IMR-90 (cell line): ENCODE data around the gene PLD3. TPM values are rescaled to one million over a fixed set of nuclear protein-coding genes. Genes with fewer than 3 reads are reported as not detected.

Experiments
- ATAC-seq: fragments of 200-7000 bp; cut with Tn5 transposase; 2 replicates; pipeline ENCODE4 v1.9.1; 2020; ENCODE audit warnings: low read depth, mild to moderate bottlenecking, moderate library complexity
- BruUV-seq: library from RNA; stranded (reverse); fragments of 400-500 nt; replicated peaks from 2 replicates; lab custom pipeline; 2021; lab: Mats Ljungman, UMichigan
- CTCF ChIA-PET: fragments of 300-600 bp; formaldehyde crosslinking; extraction: SDS; loops from one replicate; lab custom pipeline; 2021; ENCODE audit warnings: antibody characterized with exemption; lab: Yijun Ruan, JAX
- POLR2A ChIA-PET: fragments of 300-600 bp; sonication (Branson Sonifier 250); formaldehyde crosslinking; loops from one replicate; lab custom pipeline; 2022; ENCODE audit warnings: antibody characterized with exemption; ENCODE audit not compliant: unreplicated experiment; lab: Charles Lee
- DNase-seq: peaks from one replicate; pipeline ENCODE4 v3.0.0; 2013
- H2AFZ ChIP-seq: replicated peaks from 2 replicates; pipeline ENCODE3; 2013; ENCODE audit warnings: low read length, mild to moderate bottlenecking; ENCODE audit not compliant: poor library complexity
- H2AK5ac ChIP-seq: 2 replicates; pipeline ENCODE4 v1.6.1; 2013; ENCODE audit warnings: low read depth, low read length, inconsistent platforms
- H2AK9ac ChIP-seq: replicated peaks from 2 replicates; pipeline ENCODE3; 2013; ENCODE audit warnings: mild to moderate bottlenecking, low read depth, low read length, moderate library complexity; ENCODE audit not compliant: poor library complexity
- H2BK120ac ChIP-seq: 2 replicates; pipeline ENCODE4 v1.6.1; 2013; ENCODE audit warnings: low read depth, low read length, inconsistent platforms
- H2BK15ac ChIP-seq: 3 replicates; pipeline ENCODE4 v1.6.1; 2013; ENCODE audit warnings: low read depth, low read length, inconsistent platforms
- H2BK20ac ChIP-seq: 2 replicates; pipeline ENCODE4 v1.6.1; 2013; ENCODE audit warnings: low read depth, mild to moderate bottlenecking, inconsistent platforms, low read length, moderate library complexity
- H2BK5ac ChIP-seq: 2 replicates; pipeline ENCODE4 v1.6.1; 2013; ENCODE audit warnings: mild to moderate bottlenecking, low read depth, low read length, inconsistent platforms; ENCODE audit not compliant: poor library complexity, severe bottlenecking
- H3K14ac ChIP-seq: replicated peaks from 2 replicates; pipeline ENCODE4 v1.6.1; 2013; ENCODE audit warnings: low read depth, low read length, inconsistent platforms
- H3K18ac ChIP-seq: 2 replicates; pipeline ENCODE4 v1.6.1; 2013; ENCODE audit warnings: low read depth, low read length, control low read depth
- H3K23ac ChIP-seq: 2 replicates; pipeline ENCODE4 v1.6.1; 2013; ENCODE audit warnings: low read depth, low read length, inconsistent platforms
- H3K27ac ChIP-seq: 2 replicates; pipeline ENCODE4 v1.5.1; 2013; ENCODE audit warnings: mild to moderate bottlenecking, control low read depth, low read length; ENCODE audit not compliant: insufficient read depth
- H3K27me3 ChIP-seq: 2 replicates; pipeline ENCODE4 v1.6.1; 2013; ENCODE audit warnings: low read length; ENCODE audit not compliant: control insufficient read depth, insufficient read depth
- H3K36me3 ChIP-seq: 2 replicates; pipeline ENCODE4 v1.6.1; 2013; ENCODE audit warnings: low read length, mixed read lengths; ENCODE audit not compliant: control insufficient read depth, insufficient read depth
- H3K4ac ChIP-seq: 2 replicates; pipeline ENCODE4 v1.6.1; 2013; ENCODE audit warnings: low read depth, low read length, inconsistent platforms
- H3K4me1 ChIP-seq: 2 replicates; pipeline ENCODE4 v1.6.1; 2013; ENCODE audit warnings: low read length, mixed read lengths; ENCODE audit not compliant: control insufficient read depth, insufficient read depth
- H3K4me2 ChIP-seq: 2 replicates; pipeline ENCODE4 v1.6.1; 2013; ENCODE audit warnings: low read depth, mild to moderate bottlenecking, control low read depth, low read length, moderate library complexity
- H3K4me3 ChIP-seq: 2 replicates; pipeline ENCODE4 v1.5.1; 2013; ENCODE audit warnings: low read depth, mild to moderate bottlenecking, control low read depth, low read length, moderate library complexity; ENCODE audit not compliant: insufficient read depth
- H3K56ac ChIP-seq: 2 replicates; pipeline ENCODE4 v1.6.1; 2013; ENCODE audit warnings: low read length, inconsistent platforms; ENCODE audit not compliant: insufficient read depth; ENCODE audit errors: extremely low read depth
- H3K79me1 ChIP-seq, 2 experiments: 2 replicates each; pipeline ENCODE4 v1.6.1; 2013; ENCODE audit warnings: low read length in 2 of 2, inconsistent platforms in 1 of 2, low read depth in 1 of 2
- H3K9ac ChIP-seq: 2 replicates; pipeline ENCODE4 v1.6.1; 2013; ENCODE audit warnings: low read depth, low read length, control low read depth
- H3K9me1 ChIP-seq: 2 replicates; pipeline ENCODE4 v1.6.1; 2013; ENCODE audit warnings: low read length, inconsistent platforms; ENCODE audit not compliant: insufficient read depth
- H3K9me3 ChIP-seq: 2 replicates; pipeline ENCODE4 v1.6.1; 2013; ENCODE audit warnings: low read length; ENCODE audit not compliant: control insufficient read depth, insufficient read depth
- H4K20me1 ChIP-seq: 2 replicates; pipeline ENCODE4 v1.6.1; 2013; ENCODE audit warnings: low read length, inconsistent platforms; ENCODE audit not compliant: insufficient read depth
- H4K5ac ChIP-seq: 2 replicates; pipeline ENCODE4 v1.6.1; 2013; ENCODE audit warnings: mild to moderate bottlenecking, low read depth, low read length, control low read depth
- H4K8ac ChIP-seq, 2 experiments: 2 replicates each; pipeline ENCODE4 v1.6.1; 2013; ENCODE audit warnings: low read depth in 2 of 2, low read length in 2 of 2, control low read depth in 1 of 2, inconsistent platforms in 1 of 2
- H4K91ac ChIP-seq: 2 replicates; pipeline ENCODE4 v1.6.1; 2013; ENCODE audit warnings: low read depth, low read length, inconsistent platforms; ENCODE audit not compliant: insufficient read depth
- MXI1 ChIP-seq: IDR thresholded peaks from 2 replicates; pipeline ENCODE4 v1.6.1; 2012; ENCODE audit warnings: low read depth, mild to moderate bottlenecking, low read length, moderate library complexity, borderline replicate concordance
- NFE2L2 ChIP-seq: fragments of 150-350 bp; IDR thresholded peaks from 2 replicates; pipeline ENCODE4 v1.6.1; 2016; ENCODE audit warnings: low read depth, mild to moderate bottlenecking, low read length
- RAD21 ChIP-seq: IDR thresholded peaks from 2 replicates; pipeline ENCODE4 v1.6.1; 2012; ENCODE audit warnings: low read length, improper control_type of control experiment
- SMC3 ChIP-seq: fragments of 150-350 bp; IDR thresholded peaks from 2 replicates; pipeline ENCODE4 v1.6.1; 2016; ENCODE audit warnings: low read depth, mild to moderate bottlenecking, antibody characterized with exemption, low read length, moderate library complexity
- WGBS, 2 experiments: methylation state at CpG; one replicate each; pipeline versions ENCODE4 v1.1.5 to v1.1.7; 2013; ENCODE audit warnings: missing lambda C conversion rate in 2 of 2; ENCODE audit not compliant: insufficient read length in 1 of 2; ENCODE audit errors: extremely low coverage in 2 of 2; 5-methylcytosine and 5-hydroxymethylcytosine counted together
- dilution Hi-C: fragments of 300-500 bp; cut with HindIII; formaldehyde crosslinking; loops from one replicate; pipeline ENCODE4 v1.14.3; 2018; ENCODE audit warnings: low sequenced_read_pairs; ENCODE audit not compliant: unreplicated experiment
- in situ Hi-C: fragments of 300-500 bp; cut with MboI; formaldehyde crosslinking; loops from 3 replicates; pipeline ENCODE4 v1.14.3; 2019; ENCODE audit warnings: low sequenced_read_pairs, inconsistent platforms, mixed read lengths
- intact Hi-C: fragments of 100-400 bp; cut with micrococcal nuclease; formaldehyde crosslinking; loops from 2 replicates; pipeline ENCODE4 v1.10.0; 2022
- polyA plus RNA-seq, 3 experiments: library from polyadenylated mRNA; depleted of rRNA; stranded (reverse); fragments of >200 nt; gene quantifications; 2 replicates each; pipeline ENCODE4 v1.2.3, GENCODE V29; 2012; ENCODE audit warnings: low replicate concordance in 1 of 3
- total RNA-seq: library from RNA; depleted of rRNA; stranded (reverse); fragments of >200 nt; gene quantifications from 2 replicates; pipeline ENCODE4 v1.2.3, GENCODE V29; 2012
- TF ChIP-seq, protein P1 (sequence below): fragments of 150-350 bp; IDR thresholded peaks from 2 replicates; pipeline ENCODE4 v1.6.1; 2017; ENCODE audit warnings: mild to moderate bottlenecking, antibody characterized with exemption, low read length, low read depth

The PLD3 gene
- total and polyA plus RNA-seq, 2 of the 4 experiments (the other 2 are of a cell fraction): 117 to 665 TPM

GRCh38 chr19:40323705-40324104, 24.8 kb upstream of the PLD3 start:
- Histone ChIP-seq H4K20me1 (peaks cover 6% of the 10 kb centered on the region; the same call in 1 of the 2 replicates), H4K8ac (no peak overlapping the region), H2BK5ac (no peak overlapping the region), H4K91ac (no peak overlapping the region), H3K4me2 (no peak overlapping the region), H3K9ac (no peak overlapping the region), H2AK9ac (no peak overlapping the region), H2BK15ac (no peak overlapping the region), H3K4me1 (no peaks in the 10 kb centered on the region), H2AK5ac (no peak overlapping the region), H3K56ac (no peak overlapping the region), H2AFZ (no peak overlapping the region), H2BK120ac (no peak overlapping the region), H2BK20ac (no peak overlapping the region), H3K14ac (no peak overlapping the region), H3K4ac (no peak overlapping the region), H3K36me3 (peaks cover 68% of the 10 kb centered on the region), H3K23ac (no peak overlapping the region), H3K4me3 (no peak overlapping the region), H3K9me1 (no peaks in the 10 kb centered on the region), H3K18ac (no peak overlapping the region), H3K27me3 (no peaks in the 10 kb centered on the region), H4K5ac (no peak overlapping the region), H3K27ac (no peak overlapping the region), H3K79me1 (peaks cover 0 to 5% of the 10 kb centered on the region in 2 experiments; a peak in 1 of 4 replicates), H3K9me3 (no peaks in the 10 kb centered on the region)
- ChIA-PET CTCF (no interaction called here), POLR2A (no interaction called here)
- no CpG with 5 or more reads among the region's 13 CpGs for WGBS, 2 experiments
- DNase-seq: no peak
- in situ Hi-C loops (loop anchor here (25.0 kb wide), 1 partner anchor 189 kb away; no protein-coding TSS in a partner anchor), intact Hi-C loops (no loop called here), dilution Hi-C loops (no loop called here)
- no TSS peak for BruUV-seq
- ATAC-seq: no peak
- TF ChIP-seq NFE2L2 (no peak), SMC3 (no peak), MXI1 (no peak), RAD21 (no peak)
- TF ChIP-seq, protein P1, sequence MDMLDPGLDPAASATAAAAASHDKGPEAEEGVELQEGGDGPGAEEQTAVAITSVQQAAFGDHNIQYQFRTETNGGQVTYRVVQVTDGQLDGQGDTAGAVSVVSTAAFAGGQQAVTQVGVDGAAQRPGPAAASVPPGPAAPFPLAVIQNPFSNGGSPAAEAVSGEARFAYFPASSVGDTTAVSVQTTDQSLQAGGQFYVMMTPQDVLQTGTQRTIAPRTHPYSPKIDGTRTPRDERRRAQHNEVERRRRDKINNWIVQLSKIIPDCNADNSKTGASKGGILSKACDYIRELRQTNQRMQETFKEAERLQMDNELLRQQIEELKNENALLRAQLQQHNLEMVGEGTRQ: no peak
